Panc1 (cell line): ENCODE measurements around the gene MAGEA11.

Experiments used
- CTCF ChIP-seq: fragments of 450-650 bp; IDR thresholded peaks from 2 replicates; pipeline ENCODE4 v1.5.1; 2017; ENCODE audit warnings: mild to moderate bottlenecking
- POLR2AphosphoS5 ChIP-seq: IDR thresholded peaks from 2 replicates; pipeline ENCODE4 v1.6.1; 2012; ENCODE audit warnings: mild to moderate bottlenecking, low read depth, low read length, moderate library complexity
- TF ChIP-seq, protein P1 (sequence below), 2 experiments: IDR thresholded peaks; 2 replicates each; pipeline ENCODE4 v1.6.1; 2011 to 2012; ENCODE audit warnings: low read depth in 2 of 2, control low read depth in 1 of 2, low read length in 1 of 2, mild to moderate bottlenecking in 1 of 2, moderate library complexity in 1 of 2; ENCODE audit not compliant: insufficient read depth in 1 of 2

DNA sequence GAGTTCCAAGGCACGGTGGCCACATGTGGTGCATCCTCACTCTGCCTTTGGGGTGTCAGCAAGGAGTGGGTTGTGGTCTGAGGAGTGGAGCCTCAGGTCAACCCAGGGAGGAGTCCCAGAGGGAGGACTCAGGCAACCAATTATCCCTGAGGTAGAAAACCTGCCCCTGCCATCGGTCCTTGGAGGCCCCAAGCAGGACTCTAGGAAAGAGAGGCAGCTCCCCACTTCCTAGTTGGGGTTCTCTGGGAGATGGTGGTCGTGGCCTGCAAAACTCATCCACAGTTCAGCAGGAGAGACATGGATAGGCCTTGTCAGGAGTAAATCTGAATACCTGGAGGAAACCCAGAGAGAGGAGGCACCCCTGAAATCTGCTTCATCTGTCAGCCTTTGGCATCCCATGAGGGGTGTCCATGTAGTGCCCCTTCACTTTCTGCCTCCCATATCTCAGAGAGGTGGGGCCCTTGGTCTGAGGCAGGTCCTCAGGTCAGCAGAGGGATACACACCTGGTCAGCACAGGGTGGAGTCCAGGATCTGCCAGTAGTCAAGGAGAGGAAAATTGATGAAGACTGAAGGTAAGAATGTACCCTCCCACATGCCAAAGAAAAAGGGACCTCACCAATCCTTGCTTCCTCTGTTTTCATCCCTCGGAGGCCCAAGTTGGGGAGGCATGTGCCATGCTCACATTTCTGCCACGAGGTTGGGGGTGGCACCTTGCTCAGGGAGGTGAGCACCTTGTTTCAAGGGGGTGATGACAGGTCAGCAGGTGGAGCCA, 1.6 kb downstream of the MAGEA11 start:
- TF ChIP-seq CTCF (no peak), POLR2AphosphoS5 (no peak)
- TF ChIP-seq, protein P1, sequence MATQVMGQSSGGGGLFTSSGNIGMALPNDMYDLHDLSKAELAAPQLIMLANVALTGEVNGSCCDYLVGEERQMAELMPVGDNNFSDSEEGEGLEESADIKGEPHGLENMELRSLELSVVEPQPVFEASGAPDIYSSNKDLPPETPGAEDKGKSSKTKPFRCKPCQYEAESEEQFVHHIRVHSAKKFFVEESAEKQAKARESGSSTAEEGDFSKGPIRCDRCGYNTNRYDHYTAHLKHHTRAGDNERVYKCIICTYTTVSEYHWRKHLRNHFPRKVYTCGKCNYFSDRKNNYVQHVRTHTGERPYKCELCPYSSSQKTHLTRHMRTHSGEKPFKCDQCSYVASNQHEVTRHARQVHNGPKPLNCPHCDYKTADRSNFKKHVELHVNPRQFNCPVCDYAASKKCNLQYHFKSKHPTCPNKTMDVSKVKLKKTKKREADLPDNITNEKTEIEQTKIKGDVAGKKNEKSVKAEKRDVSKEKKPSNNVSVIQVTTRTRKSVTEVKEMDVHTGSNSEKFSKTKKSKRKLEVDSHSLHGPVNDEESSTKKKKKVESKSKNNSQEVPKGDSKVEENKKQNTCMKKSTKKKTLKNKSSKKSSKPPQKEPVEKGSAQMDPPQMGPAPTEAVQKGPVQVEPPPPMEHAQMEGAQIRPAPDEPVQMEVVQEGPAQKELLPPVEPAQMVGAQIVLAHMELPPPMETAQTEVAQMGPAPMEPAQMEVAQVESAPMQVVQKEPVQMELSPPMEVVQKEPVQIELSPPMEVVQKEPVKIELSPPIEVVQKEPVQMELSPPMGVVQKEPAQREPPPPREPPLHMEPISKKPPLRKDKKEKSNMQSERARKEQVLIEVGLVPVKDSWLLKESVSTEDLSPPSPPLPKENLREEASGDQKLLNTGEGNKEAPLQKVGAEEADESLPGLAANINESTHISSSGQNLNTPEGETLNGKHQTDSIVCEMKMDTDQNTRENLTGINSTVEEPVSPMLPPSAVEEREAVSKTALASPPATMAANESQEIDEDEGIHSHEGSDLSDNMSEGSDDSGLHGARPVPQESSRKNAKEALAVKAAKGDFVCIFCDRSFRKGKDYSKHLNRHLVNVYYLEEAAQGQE (IDR thresholded peaks at IDR 0.05; ENCODE audit: insufficient read depth in 1 of 2, low read depth in 2 of 2, low read length in 1 of 2): no peak
